ENCODE measurements around the gene MS4A6E.

MS4A6E gene

GRCh38 chr11:60375316-60375715 is 48.3 kb downstream of the MS4A6E start:
- TF ChIP-seq, protein P1, sequence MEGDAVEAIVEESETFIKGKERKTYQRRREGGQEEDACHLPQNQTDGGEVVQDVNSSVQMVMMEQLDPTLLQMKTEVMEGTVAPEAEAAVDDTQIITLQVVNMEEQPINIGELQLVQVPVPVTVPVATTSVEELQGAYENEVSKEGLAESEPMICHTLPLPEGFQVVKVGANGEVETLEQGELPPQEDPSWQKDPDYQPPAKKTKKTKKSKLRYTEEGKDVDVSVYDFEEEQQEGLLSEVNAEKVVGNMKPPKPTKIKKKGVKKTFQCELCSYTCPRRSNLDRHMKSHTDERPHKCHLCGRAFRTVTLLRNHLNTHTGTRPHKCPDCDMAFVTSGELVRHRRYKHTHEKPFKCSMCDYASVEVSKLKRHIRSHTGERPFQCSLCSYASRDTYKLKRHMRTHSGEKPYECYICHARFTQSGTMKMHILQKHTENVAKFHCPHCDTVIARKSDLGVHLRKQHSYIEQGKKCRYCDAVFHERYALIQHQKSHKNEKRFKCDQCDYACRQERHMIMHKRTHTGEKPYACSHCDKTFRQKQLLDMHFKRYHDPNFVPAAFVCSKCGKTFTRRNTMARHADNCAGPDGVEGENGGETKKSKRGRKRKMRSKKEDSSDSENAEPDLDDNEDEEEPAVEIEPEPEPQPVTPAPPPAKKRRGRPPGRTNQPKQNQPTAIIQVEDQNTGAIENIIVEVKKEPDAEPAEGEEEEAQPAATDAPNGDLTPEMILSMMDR (IDR thresholded peaks at IDR 0.05; ENCODE audit: unreplicated experiment in 3 of 3) = no peak
- Mint-ChIP-seq H3K4me3 (no peak overlapping the region), H3K4me1 (peaks cover 7% of the 10 kb centered on the region), H3K36me3 (ENCODE audit: low read depth) (no peaks in the 10 kb centered on the region), H3K9me3 (no peaks in the 10 kb centered on the region), H3K27me3 (ENCODE audit: low read depth) (peaks cover 4% of the 10 kb centered on the region), H3K27ac (no peak overlapping the region)

- Mint-ChIP-seq H3K36me3 (ENCODE audit: low read depth) (no peaks in the 10 kb centered on the region), H3K27ac (no peak overlapping the region), H3K27me3 (ENCODE audit: low read depth) (peaks cover 4% of the 10 kb centered on the region), H3K9me3 (no peaks in the 10 kb centered on the region), H3K4me1 (peaks cover 3% of the 10 kb centered on the region), H3K4me3 (no peak overlapping the region)
- TF ChIP-seq, protein P1 (IDR thresholded peaks at IDR 0.05; ENCODE audit: unreplicated experiment in 3 of 3) = no peak
These were observed 49.5 kb downstream of the MS4A6E start for GRCh38 chr11:60376601-60377000.

DNA sequence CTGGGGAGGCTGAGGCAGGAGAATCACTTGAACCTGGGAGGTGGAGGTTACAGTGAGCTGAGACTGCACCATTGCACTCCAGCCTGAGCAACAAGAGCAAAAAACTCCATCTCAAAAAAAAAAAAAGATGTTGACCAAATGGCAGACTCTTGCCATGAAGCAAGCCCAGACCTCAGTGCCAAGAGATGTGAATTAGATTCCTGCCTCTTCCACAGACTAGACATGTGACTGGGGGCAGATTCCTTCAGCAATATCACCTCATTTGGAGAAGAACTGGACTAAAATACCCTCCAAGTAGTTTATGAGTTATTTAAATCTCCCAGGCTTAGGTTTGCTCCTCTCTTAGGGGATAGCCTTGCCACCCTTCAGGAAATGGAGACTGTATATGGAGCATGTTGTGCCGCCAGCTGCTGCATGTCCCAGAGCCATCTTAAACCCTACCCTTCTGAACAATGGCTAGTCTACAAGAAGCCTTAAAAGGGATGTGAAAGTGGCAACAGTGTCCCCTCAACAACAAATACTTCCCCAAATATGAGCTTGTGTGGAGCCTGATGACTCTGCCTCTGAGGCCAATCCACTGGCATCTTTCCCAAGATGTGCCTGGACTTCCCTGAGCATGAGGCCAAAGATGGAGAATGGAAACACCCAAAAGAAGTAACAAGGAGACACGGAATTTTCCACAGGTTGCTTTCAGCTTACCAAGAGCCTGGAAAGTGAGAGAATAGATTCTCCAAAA is 50.5 kb downstream of the MS4A6E start:
- TF ChIP-seq, protein P1 (IDR thresholded peaks at IDR 0.05; ENCODE audit: unreplicated experiment in 3 of 3) = no peak
- H3K27me3 Mint-ChIP-seq (ENCODE audit: low read depth) = peaks cover 4% of the 10 kb centered on the region
- H3K36me3 Mint-ChIP-seq (ENCODE audit: low read depth) = no peaks in the 10 kb centered on the region
- H3K9me3 Mint-ChIP-seq = no peaks in the 10 kb centered on the region
- no peak overlapping the region for H3K27ac Mint-ChIP-seq
- no peak overlapping the region for H3K4me3 Mint-ChIP-seq
- peaks cover 3% of the 10 kb centered on the region for H3K4me1 Mint-ChIP-seq

DNA sequence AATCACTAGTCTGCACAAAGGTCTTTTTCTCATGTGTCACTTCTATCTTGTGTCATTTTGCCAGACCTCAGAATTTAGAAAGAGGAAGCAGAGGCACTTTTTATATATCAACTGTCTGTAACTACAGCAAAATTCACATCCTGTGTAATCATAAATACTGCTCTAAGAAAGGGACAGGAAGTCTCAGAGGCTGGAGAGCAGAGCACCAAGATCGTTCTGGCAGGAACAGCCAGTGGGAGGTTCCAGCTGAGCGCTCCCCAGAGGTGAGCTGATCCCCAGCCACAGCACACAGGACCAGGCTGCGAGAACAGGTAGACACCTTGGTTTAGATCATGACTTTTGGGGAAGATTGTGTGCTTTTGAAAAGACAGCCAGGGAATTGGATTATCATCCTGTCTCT is 51.3 kb downstream of the MS4A6E start, which contains the start of gene MS4A7:
MS4A7 (plus strand) TSS at position 179 of the 400 bp plus-strand sequence. CDS start 4,610 bp downstream, outside the sequence.
- Mint-ChIP-seq H3K27me3 (ENCODE audit: low read depth) (peaks cover 3% of the 10 kb centered on the region), H3K4me3 (no peak within 1 kb of the TSS), H3K4me1 (peaks cover 3% of the 10 kb centered on the region), H3K27ac (no peak within 1 kb of the TSS), H3K36me3 (ENCODE audit: low read depth) (no peaks in the 10 kb centered on the region), H3K9me3 (no peaks in the 10 kb centered on the region)
- TF ChIP-seq, protein P1 (IDR thresholded peaks at IDR 0.05; ENCODE audit: unreplicated experiment in 3 of 3) = no peak

GRCh38 chr11:60389279-60389910 is 62.3 kb downstream of the MS4A6E start:
- no peaks in the 10 kb centered on the region for H3K9me3 Mint-ChIP-seq
- H3K4me1 Mint-ChIP-seq = no peaks in the 10 kb centered on the region
- H3K27ac Mint-ChIP-seq = no peak overlapping the region
- H3K4me3 Mint-ChIP-seq = no peak overlapping the region
- H3K36me3 Mint-ChIP-seq (ENCODE audit: low read depth) = no peaks in the 10 kb centered on the region
- H3K27me3 Mint-ChIP-seq (ENCODE audit: low read depth) = no peaks in the 10 kb centered on the region
- TF ChIP-seq, protein P1 (IDR thresholded peaks at IDR 0.05; ENCODE audit: unreplicated experiment in 3 of 3) = no peak
